ENCODE measurements around the gene LFNG.

The LFNG gene

DNA sequence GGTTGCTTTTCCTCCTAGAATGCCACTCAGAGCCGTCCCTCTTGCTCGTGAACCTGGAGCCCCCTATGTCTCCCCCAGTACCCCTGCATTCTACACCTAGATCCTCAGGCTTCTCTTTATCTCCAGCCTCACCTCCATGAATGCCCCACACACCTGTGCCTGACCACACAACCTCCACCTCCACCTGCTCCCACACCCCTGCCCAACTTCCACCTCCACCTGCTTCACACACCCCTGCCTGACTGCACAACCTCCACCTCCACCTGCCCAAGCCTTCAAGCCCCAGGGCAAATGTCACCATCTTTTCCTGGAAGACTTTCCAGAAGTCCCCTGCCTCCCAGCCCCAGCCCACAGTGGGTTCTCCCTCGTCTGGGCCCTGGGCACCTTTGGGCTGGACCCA lies 6.9 kb upstream of the LFNG start:
- H3K9me3 Mint-ChIP-seq = no peaks in the 10 kb centered on the region
- peaks cover 49% of the 10 kb centered on the region for H3K4me1 Mint-ChIP-seq
- H3K27ac Mint-ChIP-seq = peak overlapping the region; percentile 99
- DNase-seq (ENCODE audit: low spot score in 2 of 2) (no peak), ATAC-seq (ENCODE audit: low read depth) (no peak)
- peak overlapping the region; percentile 90 for H3K4me3 Mint-ChIP-seq
- H3K36me3 Mint-ChIP-seq = no peaks in the 10 kb centered on the region
- no peaks in the 10 kb centered on the region for H3K27me3 Mint-ChIP-seq

DNA sequence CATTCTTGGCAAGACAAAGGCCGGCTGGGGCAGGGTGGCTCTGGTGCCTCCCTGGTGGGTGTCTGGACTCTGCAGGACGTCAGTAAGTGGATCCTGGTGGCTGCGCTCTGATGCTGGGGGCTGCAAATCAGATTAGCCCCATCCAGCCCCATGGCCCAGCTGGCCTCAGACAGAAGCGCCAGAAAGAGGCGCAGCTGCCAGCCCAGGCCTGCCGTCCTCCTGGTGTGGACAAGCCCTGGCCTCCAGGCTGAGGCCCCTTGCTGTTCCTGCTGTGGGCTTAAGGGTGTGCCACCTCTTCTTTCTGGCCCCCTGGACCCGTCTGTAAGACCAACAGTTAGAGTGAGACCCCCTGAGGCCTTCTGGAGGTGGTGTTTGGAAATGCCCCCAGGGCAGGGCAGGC lies 5.9 kb upstream of the LFNG start:
- ATAC-seq (ENCODE audit: low read depth) (no peak), DNase-seq (ENCODE audit: low spot score in 2 of 2) (no peak)
- H3K4me3 Mint-ChIP-seq = no peak overlapping the region
- no peaks in the 10 kb centered on the region for H3K27me3 Mint-ChIP-seq
- peaks cover 49% of the 10 kb centered on the region for H3K4me1 Mint-ChIP-seq
- no peaks in the 10 kb centered on the region for H3K9me3 Mint-ChIP-seq
- H3K27ac Mint-ChIP-seq = peak overlapping the region; percentile 99
- no peaks in the 10 kb centered on the region for H3K36me3 Mint-ChIP-seq

DNA sequence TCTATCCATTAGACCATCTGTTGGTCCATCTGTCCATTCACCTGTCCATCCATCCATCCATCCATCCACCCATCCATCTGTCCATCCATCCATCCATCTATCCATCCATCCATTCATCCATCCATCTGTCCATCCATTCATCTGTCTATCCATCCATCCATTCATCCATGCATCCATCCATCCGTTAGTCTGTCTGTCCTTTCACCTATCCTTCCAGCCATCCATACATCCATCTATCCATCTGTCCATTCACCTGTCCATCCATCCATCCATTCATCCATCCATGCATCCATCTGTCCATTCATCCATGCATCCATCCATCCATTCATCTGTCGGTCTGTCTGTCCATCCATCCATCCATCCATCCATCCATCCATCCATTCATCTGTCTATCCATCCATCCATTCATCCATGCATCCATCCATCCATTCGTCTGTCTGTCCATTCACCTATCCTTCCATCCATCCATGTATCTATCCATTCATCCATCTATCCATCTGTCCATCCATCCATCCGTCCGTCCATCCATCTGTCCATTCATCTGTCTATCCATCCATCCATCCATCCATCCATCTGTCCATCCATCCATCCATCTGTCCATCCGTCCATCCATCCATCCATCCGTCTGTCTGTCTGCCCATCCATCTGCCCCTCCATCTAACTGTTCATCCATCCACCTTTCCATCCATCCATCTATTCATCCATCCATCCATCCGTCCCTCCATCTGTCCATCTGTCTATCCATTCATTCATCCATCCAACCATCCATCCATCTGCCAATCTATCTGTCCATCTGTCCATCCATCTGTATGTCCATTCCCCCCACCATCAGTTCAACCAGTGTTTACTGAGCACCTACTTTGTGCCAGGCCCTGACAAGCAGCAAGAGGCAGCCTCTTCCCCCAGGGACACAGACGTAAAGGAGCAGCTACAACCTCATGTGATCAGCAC lies 4.8 kb upstream of the LFNG start:
- Mint-ChIP-seq H3K4me1 (peaks cover 41% of the 10 kb centered on the region), H3K27ac (no peak overlapping the region), H3K4me3 (no peak overlapping the region), H3K9me3 (no peaks in the 10 kb centered on the region), H3K27me3 (no peaks in the 10 kb centered on the region), H3K36me3 (no peaks in the 10 kb centered on the region)
- DNase-seq (ENCODE audit: low spot score in 2 of 2) = no peak
- ATAC-seq (ENCODE audit: low read depth) = no peak

DNA sequence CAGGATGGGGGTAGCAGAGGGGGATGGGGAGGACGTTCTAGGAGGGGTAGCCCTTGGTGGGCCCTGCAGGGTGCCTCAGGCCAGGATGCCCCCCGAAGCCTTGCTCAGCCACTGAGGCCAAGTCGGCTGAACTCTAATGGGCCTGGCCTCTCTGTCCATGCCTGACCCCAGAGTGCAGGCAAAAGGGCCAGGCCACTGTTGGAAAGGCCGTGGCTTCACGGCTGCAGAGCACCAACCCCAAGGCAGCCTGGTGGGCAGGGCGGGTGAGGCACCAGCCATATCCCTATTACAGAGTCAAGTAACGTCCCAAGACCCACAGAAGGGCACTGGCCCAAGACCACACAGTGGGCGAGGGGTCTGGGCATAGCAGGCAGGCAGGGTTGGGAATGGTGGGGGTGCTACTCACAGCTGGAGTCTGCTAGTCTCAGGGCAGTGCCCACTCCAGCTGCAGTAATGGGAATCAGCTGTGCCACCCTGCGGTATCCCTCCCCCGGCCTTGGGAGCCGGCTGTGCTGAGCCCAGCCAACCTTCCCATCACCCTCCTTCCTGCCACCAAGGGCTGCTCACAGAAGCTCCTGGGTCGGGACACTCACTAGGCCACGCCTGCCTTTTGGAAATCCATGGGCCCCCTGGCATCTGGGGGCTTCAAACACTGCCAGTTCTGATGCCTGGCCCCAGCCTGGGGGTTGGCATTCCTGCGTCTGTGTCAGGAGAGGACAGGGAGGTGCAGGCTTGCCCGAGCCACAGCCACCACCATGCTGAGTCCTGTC lies 4.0 kb upstream of the LFNG start:
- ATAC-seq (ENCODE audit: low read depth) (no peak), DNase-seq (ENCODE audit: low spot score in 2 of 2) (no peak)
- peaks cover 2% of the 10 kb centered on the region for H3K36me3 Mint-ChIP-seq
- no peak overlapping the region for H3K27ac Mint-ChIP-seq
- no peak overlapping the region for H3K4me3 Mint-ChIP-seq
- peaks cover 37% of the 10 kb centered on the region for H3K4me1 Mint-ChIP-seq
- no peaks in the 10 kb centered on the region for H3K27me3 Mint-ChIP-seq
- no peaks in the 10 kb centered on the region for H3K9me3 Mint-ChIP-seq

DNA sequence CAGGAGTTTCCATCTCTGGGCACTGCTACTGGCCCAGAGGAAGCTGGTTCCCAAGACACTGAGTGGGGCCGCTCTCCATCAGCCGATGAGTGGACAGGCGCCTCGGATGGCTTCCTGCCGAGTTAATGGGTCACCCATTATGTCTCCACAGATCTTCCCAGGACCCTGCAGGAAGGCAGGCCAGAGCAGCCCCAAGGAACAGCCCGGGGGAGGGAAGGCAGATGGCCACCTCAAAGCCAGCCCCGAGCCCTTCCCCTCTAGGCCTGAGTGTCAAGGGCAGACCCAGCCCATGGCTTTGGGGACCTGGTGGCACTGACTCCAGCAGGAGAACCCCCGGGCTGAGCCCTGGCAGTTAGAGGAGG lies 3.4 kb upstream of the LFNG start:
- DNase-seq (ENCODE audit: low spot score in 2 of 2) (no peak), ATAC-seq (ENCODE audit: low read depth) (no peak)
- H3K4me3 Mint-ChIP-seq = no peak overlapping the region
- peaks cover 34% of the 10 kb centered on the region for H3K4me1 Mint-ChIP-seq
- no peaks in the 10 kb centered on the region for H3K9me3 Mint-ChIP-seq
- peaks cover 2% of the 10 kb centered on the region for H3K36me3 Mint-ChIP-seq
- H3K27ac Mint-ChIP-seq = no peak overlapping the region
- H3K27me3 Mint-ChIP-seq = no peaks in the 10 kb centered on the region

DNA sequence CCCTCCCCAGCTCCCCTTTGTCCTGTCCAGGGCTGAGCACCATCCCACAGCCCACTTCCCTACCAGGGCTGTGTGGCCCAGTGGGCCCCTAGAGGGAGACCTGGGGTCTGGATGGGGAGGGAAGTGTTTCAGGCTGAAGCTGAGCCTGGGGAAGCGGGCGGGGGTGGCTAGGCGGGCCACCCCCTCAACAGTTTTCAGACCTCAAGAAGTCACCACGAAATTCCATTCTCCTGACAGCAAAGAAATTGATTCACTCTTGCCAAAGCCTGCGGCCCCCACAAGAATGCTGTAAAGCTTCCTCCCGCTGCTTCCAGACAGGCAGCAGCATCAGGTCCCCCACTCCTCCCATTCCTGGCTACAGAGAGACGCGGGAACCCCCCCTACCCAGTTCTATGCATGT lies 2.5 kb upstream of the LFNG start:
- peaks cover 8% of the 10 kb centered on the region for H3K36me3 Mint-ChIP-seq
- DNase-seq (ENCODE audit: low spot score in 2 of 2) (no peak), ATAC-seq (ENCODE audit: low read depth) (no peak)
- H3K4me1 Mint-ChIP-seq = peaks cover 35% of the 10 kb centered on the region
- H3K4me3 Mint-ChIP-seq = no peak overlapping the region
- H3K27me3 Mint-ChIP-seq = no peaks in the 10 kb centered on the region
- H3K27ac Mint-ChIP-seq = no peak overlapping the region
- H3K9me3 Mint-ChIP-seq = no peaks in the 10 kb centered on the region

DNA sequence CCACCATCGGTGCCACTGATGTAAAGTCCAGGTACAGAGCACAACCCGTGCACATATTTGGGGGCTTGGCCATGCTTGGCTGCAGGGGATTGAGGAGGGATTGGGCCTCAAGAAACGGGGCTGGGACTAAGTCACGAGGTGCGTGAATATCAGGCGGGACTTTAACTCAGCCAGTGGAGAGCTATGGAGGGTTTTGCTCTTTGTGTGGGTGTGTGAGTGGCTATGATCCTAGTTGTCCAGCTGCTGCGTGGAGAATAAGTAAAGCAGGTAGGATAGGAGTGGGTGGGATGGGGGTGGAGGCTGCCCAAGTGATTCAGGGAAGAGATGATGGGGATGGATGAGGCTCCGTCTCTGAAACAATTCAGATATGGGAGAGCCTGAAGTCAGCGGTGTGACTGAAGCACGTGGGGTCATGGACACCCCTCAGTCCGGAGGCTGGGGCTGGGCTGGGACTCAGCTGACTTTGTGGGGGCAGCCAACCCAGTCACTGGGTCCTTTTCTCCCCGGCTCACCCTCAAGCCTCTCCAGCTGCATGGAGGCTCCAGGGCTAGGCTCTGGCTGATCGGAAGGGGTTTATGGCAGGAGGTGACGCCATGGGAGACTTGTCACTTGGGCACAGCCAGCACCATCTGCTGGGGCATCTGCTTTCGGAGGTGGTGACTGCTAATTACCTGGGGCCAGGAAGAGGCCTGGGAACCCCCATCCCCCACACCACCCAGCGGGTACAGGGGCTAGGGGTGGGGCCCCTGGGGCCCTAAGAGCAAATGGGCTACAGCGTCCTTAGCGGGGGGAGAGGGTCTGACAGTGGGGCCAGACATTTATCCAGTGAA lies 1.7 kb upstream of the LFNG start:
- DNase-seq (ENCODE audit: low spot score in 2 of 2) (no peak), ATAC-seq (ENCODE audit: low read depth) (no peak)
- Mint-ChIP-seq H3K27ac (peak overlapping the region; percentile 64), H3K9me3 (no peaks in the 10 kb centered on the region), H3K4me3 (peak overlapping the region; percentile 75), H3K36me3 (peaks cover 13% of the 10 kb centered on the region), H3K27me3 (no peaks in the 10 kb centered on the region), H3K4me1 (peaks cover 31% of the 10 kb centered on the region)

DNA sequence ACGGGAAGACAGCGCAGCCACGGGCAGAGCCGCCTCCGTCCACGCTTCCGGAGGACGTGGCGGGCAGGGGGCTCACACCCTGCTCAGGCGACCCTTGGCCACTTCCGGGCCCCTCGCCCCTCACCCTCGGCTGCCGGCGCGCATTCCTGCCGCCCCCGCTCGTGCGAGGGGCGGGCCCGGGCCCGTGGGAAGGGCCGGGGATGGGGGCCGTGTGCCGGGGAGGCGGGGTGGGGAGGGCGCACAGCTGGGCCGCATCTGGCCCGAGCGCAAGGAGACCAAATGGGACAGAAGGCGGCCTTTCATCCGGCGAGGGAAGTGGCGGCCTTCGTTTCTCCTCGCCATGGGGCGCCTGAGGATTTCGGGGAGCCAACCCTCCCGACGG lies 846 bp upstream of the LFNG start:
- DNase-seq (ENCODE audit: low spot score in 2 of 2) (no peak), ATAC-seq (ENCODE audit: low read depth) (no peak)
- H3K36me3 Mint-ChIP-seq = peaks cover 15% of the 10 kb centered on the region
- H3K27ac Mint-ChIP-seq = peak overlapping the region; percentile 64
- H3K4me1 Mint-ChIP-seq = peaks cover 29% of the 10 kb centered on the region
- no peaks in the 10 kb centered on the region for H3K9me3 Mint-ChIP-seq
- H3K4me3 Mint-ChIP-seq = peak overlapping the region; percentile 80
- H3K27me3 Mint-ChIP-seq = no peaks in the 10 kb centered on the region

DNA sequence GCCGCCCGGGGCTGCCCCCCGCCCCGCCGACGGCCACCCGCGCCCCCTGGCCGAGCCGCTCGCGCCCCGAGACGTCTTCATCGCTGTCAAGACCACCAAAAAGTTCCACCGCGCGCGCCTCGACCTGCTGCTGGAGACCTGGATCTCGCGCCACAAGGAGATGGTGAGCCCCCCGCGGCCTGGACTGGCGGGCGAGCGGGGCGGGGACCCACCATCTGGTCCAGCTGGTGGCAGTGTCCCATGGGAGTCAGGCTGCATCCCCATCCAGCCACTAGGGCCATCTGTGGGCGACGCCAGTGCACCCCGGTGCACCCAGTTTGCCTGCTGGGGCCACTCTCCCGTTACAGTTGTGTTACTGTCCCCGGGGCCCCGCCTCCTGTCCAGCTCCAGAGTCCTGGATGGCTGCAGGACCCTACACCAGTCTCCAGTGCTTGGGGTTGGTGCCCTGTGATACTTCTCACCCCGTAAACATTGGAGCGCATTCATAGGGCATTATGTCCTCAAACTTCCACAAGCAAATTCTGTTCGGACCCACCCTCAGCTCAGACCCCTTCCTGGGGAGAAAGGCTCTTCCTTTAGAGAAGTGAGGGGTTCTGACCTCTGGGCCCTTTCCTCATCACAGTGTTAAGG lies 672 bp downstream of the LFNG start:
- DNase-seq (ENCODE audit: low spot score in 2 of 2) (no peak), ATAC-seq (ENCODE audit: low read depth) (no peak)
- peaks cover 17% of the 10 kb centered on the region for H3K36me3 Mint-ChIP-seq
- peak overlapping the region; percentile 86 for H3K27ac Mint-ChIP-seq
- H3K4me1 Mint-ChIP-seq = peaks cover 29% of the 10 kb centered on the region
- H3K27me3 Mint-ChIP-seq = no peaks in the 10 kb centered on the region
- H3K9me3 Mint-ChIP-seq = no peaks in the 10 kb centered on the region
- H3K4me3 Mint-ChIP-seq = peak overlapping the region; percentile 97

DNA sequence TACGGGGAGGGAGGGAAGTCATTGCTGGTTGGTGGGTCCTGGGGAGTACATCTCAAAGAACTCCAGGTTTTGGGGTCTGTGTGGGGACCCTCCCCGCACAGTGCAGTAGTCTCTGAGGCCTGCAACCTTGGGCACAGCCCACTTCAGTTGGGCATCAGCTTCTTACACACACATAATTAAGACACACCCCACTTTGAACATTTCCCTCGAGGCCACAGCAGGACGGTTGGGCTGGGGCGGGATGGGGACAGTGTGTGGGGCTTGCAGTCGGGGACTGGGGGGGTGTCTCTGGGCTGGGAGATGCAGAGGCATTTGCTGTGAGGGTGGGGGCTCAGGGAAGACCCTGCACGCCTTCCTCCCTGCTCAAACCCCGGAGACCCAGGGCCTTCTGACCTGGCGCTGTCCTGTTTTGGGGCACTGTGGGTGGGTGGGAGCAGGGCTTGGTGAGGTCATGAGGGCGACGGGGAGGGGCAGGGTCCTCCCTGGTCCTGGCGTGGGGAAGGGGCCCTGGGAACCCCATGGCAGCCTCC lies 1.3 kb downstream of the LFNG start:
- peaks cover 20% of the 10 kb centered on the region for H3K36me3 Mint-ChIP-seq
- peak overlapping the region; percentile 97 for H3K4me3 Mint-ChIP-seq
- no peaks in the 10 kb centered on the region for H3K9me3 Mint-ChIP-seq
- no peak for ATAC-seq (ENCODE audit: low read depth)
- peak overlapping the region; percentile 86 for H3K27ac Mint-ChIP-seq
- DNase-seq (ENCODE audit: low spot score in 2 of 2) = no peak
- peaks cover 32% of the 10 kb centered on the region for H3K4me1 Mint-ChIP-seq
- no peaks in the 10 kb centered on the region for H3K27me3 Mint-ChIP-seq

DNA sequence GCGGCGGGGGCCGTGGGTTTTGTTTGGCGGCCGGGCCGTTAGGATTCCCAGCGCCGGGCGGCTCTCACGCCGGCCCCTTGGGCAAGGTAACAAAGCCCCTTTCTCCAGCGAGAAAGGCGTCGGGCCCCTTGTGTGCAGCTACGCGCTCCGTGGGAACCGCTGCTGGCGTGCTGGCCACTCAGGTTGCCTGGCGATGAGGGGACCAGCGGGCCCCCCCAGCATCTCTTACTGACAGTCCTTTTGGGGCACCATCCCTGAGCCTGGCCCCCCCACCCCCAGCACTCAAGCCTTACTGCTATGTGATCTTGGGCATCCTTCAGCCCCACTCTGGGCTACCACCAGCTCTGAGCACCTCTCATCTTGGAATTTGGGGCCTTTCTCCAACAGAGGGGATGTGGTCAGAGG lies 1.8 kb downstream of the LFNG start:
- Mint-ChIP-seq H3K36me3 (peaks cover 20% of the 10 kb centered on the region), H3K27ac (peak overlapping the region; percentile 92), H3K9me3 (no peaks in the 10 kb centered on the region), H3K4me1 (peaks cover 32% of the 10 kb centered on the region), H3K27me3 (no peaks in the 10 kb centered on the region), H3K4me3 (peak overlapping the region; percentile 82)
- no peak for DNase-seq (ENCODE audit: low spot score in 2 of 2)
- no peak for ATAC-seq (ENCODE audit: low read depth)

DNA sequence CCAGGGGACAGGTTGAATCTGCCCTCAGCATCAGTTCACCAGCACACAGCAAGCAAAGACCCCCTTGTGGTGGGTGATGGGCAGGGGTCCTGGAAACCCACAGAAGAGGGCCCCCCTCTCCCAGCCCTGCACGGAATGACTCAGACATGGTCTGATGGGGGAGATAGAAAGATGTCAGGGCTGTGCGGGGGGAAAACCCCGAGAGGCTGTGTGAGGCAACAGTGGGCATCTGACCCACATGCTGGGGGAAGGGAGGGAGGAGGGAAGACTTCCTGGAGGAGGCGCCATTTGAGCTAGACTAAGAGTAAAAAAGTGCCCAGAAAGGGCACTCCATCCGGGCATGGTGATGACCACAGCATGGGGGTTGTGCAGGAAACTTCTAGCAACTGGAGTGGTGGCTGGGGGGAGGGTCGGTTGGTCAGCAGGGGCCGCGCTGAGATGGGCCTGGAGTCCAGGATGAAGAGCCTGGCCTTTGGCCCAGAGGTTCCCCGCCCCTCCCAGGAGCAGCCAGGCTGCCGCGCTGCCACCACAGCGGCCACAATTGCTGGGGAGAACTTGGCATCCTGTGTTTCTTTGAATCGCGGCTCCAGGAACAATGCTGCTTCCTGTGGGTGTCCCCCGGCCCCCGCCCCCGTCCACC lies 2.5 kb downstream of the LFNG start:
- Mint-ChIP-seq H3K36me3 (peaks cover 21% of the 10 kb centered on the region), H3K27me3 (no peaks in the 10 kb centered on the region), H3K27ac (peak overlapping the region; percentile 92), H3K9me3 (no peaks in the 10 kb centered on the region), H3K4me1 (peaks cover 38% of the 10 kb centered on the region), H3K4me3 (peak overlapping the region; percentile 82)
- DNase-seq (ENCODE audit: low spot score in 2 of 2) = no peak
- ATAC-seq (ENCODE audit: low read depth) = peak; percentile 14
